NCI-H1048 (cell line): ENCODE data around the gene CDK4.

Source experiments
- DNase-seq: peaks from one replicate; lab custom pipeline; 2025; lab: John Stamatoyannopoulos, UW

Gene CDK4

DNA sequence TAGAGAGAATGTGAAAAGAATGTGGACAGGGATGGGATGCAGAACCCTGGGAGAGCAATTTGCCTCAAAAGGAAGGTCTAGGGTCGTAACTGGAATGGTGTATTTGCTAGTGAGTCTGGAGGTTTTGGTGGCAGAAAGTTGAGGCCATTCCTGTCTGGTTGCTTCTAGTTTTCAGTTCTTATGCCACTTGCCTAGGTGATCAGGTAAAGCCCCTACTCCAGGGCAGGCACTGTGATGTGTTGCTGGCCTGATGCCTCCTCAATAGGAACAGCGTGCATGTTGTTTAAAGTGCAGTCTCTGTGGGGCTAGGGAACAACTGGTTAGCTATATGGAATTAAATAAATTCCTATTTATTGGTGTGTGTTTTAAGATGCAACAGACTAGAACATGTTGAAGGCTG lies 51.8 kb downstream of the CDK4 start:
- DNase-seq, result no peak

GRCh38 chr12:57698414-57698813 lies 53.7 kb downstream of the CDK4 start:
- DNase-seq, result no peak
